ENCODE results near the gene DIDO1.

DIDO1 gene

GRCh38 chr20:62943396-62943795, 17.1 kb upstream of the DIDO1 start:
- Histone ChIP-seq H3K27me3 (ENCODE audit: control insufficient read depth, insufficient read depth, low read length) (no peaks in the 10 kb centered on the region), H3K4me1 (ENCODE audit: control insufficient read depth, insufficient read depth, low read length) (peaks cover 10% of the 10 kb centered on the region), H3K9ac (ENCODE audit: low read length) (no peak overlapping the region), H3K9me3 (ENCODE audit: control insufficient read depth, low read length) (no peaks in the 10 kb centered on the region), H3K4me3 (ENCODE audit: low read length) (no peak overlapping the region), H3K36me3 (ENCODE audit: control insufficient read depth, insufficient read depth, low read length) (peaks cover 6% of the 10 kb centered on the region)

- Histone ChIP-seq H3K36me3 (ENCODE audit: control insufficient read depth, insufficient read depth, low read length) (peaks cover 6% of the 10 kb centered on the region), H3K9me3 (ENCODE audit: control insufficient read depth, low read length) (no peaks in the 10 kb centered on the region), H3K4me1 (ENCODE audit: control insufficient read depth, insufficient read depth, low read length) (peaks cover 10% of the 10 kb centered on the region), H3K27me3 (ENCODE audit: control insufficient read depth, insufficient read depth, low read length) (no peaks in the 10 kb centered on the region), H3K9ac (ENCODE audit: low read length) (no peak overlapping the region), H3K4me3 (ENCODE audit: low read length) (no peak overlapping the region)
These were observed 16.2 kb upstream of the DIDO1 start for GRCh38 chr20:62942456-62942855.

- Histone ChIP-seq H3K9ac (ENCODE audit: low read length) (no peak overlapping the region), H3K36me3 (ENCODE audit: control insufficient read depth, insufficient read depth, low read length) (peaks cover 6% of the 10 kb centered on the region), H3K4me1 (ENCODE audit: control insufficient read depth, insufficient read depth, low read length) (peaks cover 10% of the 10 kb centered on the region), H3K9me3 (ENCODE audit: control insufficient read depth, low read length) (no peaks in the 10 kb centered on the region), H3K27me3 (ENCODE audit: control insufficient read depth, insufficient read depth, low read length) (no peaks in the 10 kb centered on the region), H3K4me3 (ENCODE audit: low read length) (no peak overlapping the region)
These were observed 15.5 kb upstream of the DIDO1 start for GRCh38 chr20:62941792-62942191.

- H3K9me3 ChIP-seq (ENCODE audit: control insufficient read depth, low read length) = no peaks in the 10 kb centered on the region
- H3K27me3 ChIP-seq (ENCODE audit: control insufficient read depth, insufficient read depth, low read length) = no peaks in the 10 kb centered on the region
- peaks cover 7% of the 10 kb centered on the region for H3K36me3 ChIP-seq (ENCODE audit: control insufficient read depth, insufficient read depth, low read length)
- no peak overlapping the region for H3K9ac ChIP-seq (ENCODE audit: low read length)
- H3K4me3 ChIP-seq (ENCODE audit: low read length) = no peak overlapping the region
- peaks cover 13% of the 10 kb centered on the region for H3K4me1 ChIP-seq (ENCODE audit: control insufficient read depth, insufficient read depth, low read length)
These were observed 14.6 kb upstream of the DIDO1 start for GRCh38 chr20:62940875-62941274.

GRCh38 chr20:62938105-62938888, 12.0 kb upstream of the DIDO1 start, which contains the start of gene GID8:
Gene GID8, plus strand, starts transcription at chr20:62938147. Its CDS starts 3,356 bp downstream, at chr20:62941503.
- H3K4me1 ChIP-seq (ENCODE audit: control insufficient read depth, insufficient read depth, low read length) = peaks cover 23% of the 10 kb centered on the region

GRCh38 chr20:62937268-62938104, 11.2 kb upstream of the DIDO1 start:
- Histone ChIP-seq H3K27me3 (ENCODE audit: control insufficient read depth, insufficient read depth, low read length) (no peaks in the 10 kb centered on the region), H3K4me1 (ENCODE audit: control insufficient read depth, insufficient read depth, low read length) (peaks cover 23% of the 10 kb centered on the region)

More at GRCh38 chr20:62938105-62938888, 12.0 kb upstream of the DIDO1 start, which contains the start of gene GID8:
- no peaks in the 10 kb centered on the region for H3K9me3 ChIP-seq (ENCODE audit: control insufficient read depth, low read length)
- peak within 1 kb of the TSS; percentile 94 for H3K4me3 ChIP-seq (ENCODE audit: low read length)
- H3K27me3 ChIP-seq (ENCODE audit: control insufficient read depth, insufficient read depth, low read length) = no peaks in the 10 kb centered on the region
- H3K36me3 ChIP-seq (ENCODE audit: control insufficient read depth, insufficient read depth, low read length) = peaks cover 4% of the 10 kb centered on the region
- peak within 1 kb of the TSS; percentile 97 for H3K9ac ChIP-seq (ENCODE audit: low read length)

GRCh38 chr20:62935968-62936585, 9.8 kb upstream of the DIDO1 start:
- no peak overlapping the region for H3K4me3 ChIP-seq (ENCODE audit: low read length)
- no peaks in the 10 kb centered on the region for H3K9me3 ChIP-seq (ENCODE audit: control insufficient read depth, low read length)
- H3K9ac ChIP-seq (ENCODE audit: low read length) = peak overlapping the region; percentile 17
- peaks cover 23% of the 10 kb centered on the region for H3K4me1 ChIP-seq (ENCODE audit: control insufficient read depth, insufficient read depth, low read length)
- H3K36me3 ChIP-seq (ENCODE audit: control insufficient read depth, insufficient read depth, low read length) = peaks cover 4% of the 10 kb centered on the region
- H3K27me3 ChIP-seq (ENCODE audit: control insufficient read depth, insufficient read depth, low read length) = no peaks in the 10 kb centered on the region

More at GRCh38 chr20:62937268-62938104, 11.2 kb upstream of the DIDO1 start:
- Histone ChIP-seq H3K9me3 (ENCODE audit: control insufficient read depth, low read length) (no peaks in the 10 kb centered on the region), H3K4me3 (ENCODE audit: low read length) (peak overlapping the region; percentile 94), H3K36me3 (ENCODE audit: control insufficient read depth, insufficient read depth, low read length) (peaks cover 4% of the 10 kb centered on the region), H3K9ac (ENCODE audit: low read length) (peak overlapping the region; percentile 97)

GRCh38 chr20:62935204-62935967, 9.1 kb upstream of the DIDO1 start:
- Histone ChIP-seq H3K4me1 (ENCODE audit: control insufficient read depth, insufficient read depth, low read length) (peaks cover 23% of the 10 kb centered on the region), H3K36me3 (ENCODE audit: control insufficient read depth, insufficient read depth, low read length) (peaks cover 4% of the 10 kb centered on the region), H3K9ac (ENCODE audit: low read length) (no peak overlapping the region), H3K4me3 (ENCODE audit: low read length) (no peak overlapping the region), H3K9me3 (ENCODE audit: control insufficient read depth, low read length) (no peaks in the 10 kb centered on the region), H3K27me3 (ENCODE audit: control insufficient read depth, insufficient read depth, low read length) (no peaks in the 10 kb centered on the region)

GRCh38 chr20:62933966-62934365, 7.7 kb upstream of the DIDO1 start:
- peaks cover 13% of the 10 kb centered on the region for H3K4me1 ChIP-seq (ENCODE audit: control insufficient read depth, insufficient read depth, low read length)
- H3K36me3 ChIP-seq (ENCODE audit: control insufficient read depth, insufficient read depth, low read length) = peaks cover 4% of the 10 kb centered on the region
- H3K27me3 ChIP-seq (ENCODE audit: control insufficient read depth, insufficient read depth, low read length) = no peaks in the 10 kb centered on the region
- H3K9ac ChIP-seq (ENCODE audit: low read length) = no peak overlapping the region
- H3K9me3 ChIP-seq (ENCODE audit: control insufficient read depth, low read length) = no peaks in the 10 kb centered on the region
- no peak overlapping the region for H3K4me3 ChIP-seq (ENCODE audit: low read length)

GRCh38 chr20:62931464-62931863, 5.2 kb upstream of the DIDO1 start:
- Histone ChIP-seq H3K9ac (ENCODE audit: low read length) (no peak overlapping the region), H3K36me3 (ENCODE audit: control insufficient read depth, insufficient read depth, low read length) (peaks cover 4% of the 10 kb centered on the region), H3K4me1 (ENCODE audit: control insufficient read depth, insufficient read depth, low read length) (peaks cover 32% of the 10 kb centered on the region), H3K9me3 (ENCODE audit: control insufficient read depth, low read length) (no peaks in the 10 kb centered on the region), H3K4me3 (ENCODE audit: low read length) (no peak overlapping the region), H3K27me3 (ENCODE audit: control insufficient read depth, insufficient read depth, low read length) (no peaks in the 10 kb centered on the region)

GRCh38 chr20:62929051-62929538, 2.8 kb upstream of the DIDO1 start:
- H3K4me3 ChIP-seq (ENCODE audit: low read length) = peak overlapping the region; percentile 33
- H3K36me3 ChIP-seq (ENCODE audit: control insufficient read depth, insufficient read depth, low read length) = no peaks in the 10 kb centered on the region
- H3K4me1 ChIP-seq (ENCODE audit: control insufficient read depth, insufficient read depth, low read length) = peaks cover 31% of the 10 kb centered on the region
- no peaks in the 10 kb centered on the region for H3K9me3 ChIP-seq (ENCODE audit: control insufficient read depth, low read length)
- no peaks in the 10 kb centered on the region for H3K27me3 ChIP-seq (ENCODE audit: control insufficient read depth, insufficient read depth, low read length)
- H3K9ac ChIP-seq (ENCODE audit: low read length) = peak overlapping the region; percentile 68

Measured in mucosa of stomach (tissue), 1 donor.